RKO (cell line): ENCODE data around the gene OAF.
"Not testable (repeated sequence)": the region's sequence is repeated elsewhere in the genome, so short reads cannot be mapped to it uniquely, and the experiment has no call there.

Source experiments
- DNase-seq: peaks from one replicate; pipeline ENCODE4 v3.0.0-alpha.2; 2016; ENCODE audit warnings: low spot score

OAF gene

DNA sequence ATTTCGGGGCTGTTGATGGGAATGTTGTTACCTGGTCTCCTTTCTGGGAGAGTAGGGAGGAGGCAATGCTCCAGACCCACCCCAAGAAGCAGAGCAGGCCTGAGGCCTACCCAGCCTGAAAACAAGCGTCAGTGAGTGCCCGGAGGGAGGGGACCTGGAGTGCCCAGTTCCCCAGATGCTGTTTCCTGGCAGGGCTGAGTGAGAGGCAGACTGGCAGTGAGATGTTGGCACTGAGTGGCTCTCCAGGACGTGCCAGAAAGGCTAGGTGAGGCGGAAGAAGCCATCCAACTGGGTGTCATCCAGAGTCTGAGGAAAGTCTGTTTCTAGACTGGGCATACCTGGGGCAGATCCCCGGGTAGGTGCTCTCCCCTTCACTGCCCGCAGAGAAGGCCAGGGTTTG, 30.4 kb downstream of the OAF start:
- DNase-seq: no peak

DNA sequence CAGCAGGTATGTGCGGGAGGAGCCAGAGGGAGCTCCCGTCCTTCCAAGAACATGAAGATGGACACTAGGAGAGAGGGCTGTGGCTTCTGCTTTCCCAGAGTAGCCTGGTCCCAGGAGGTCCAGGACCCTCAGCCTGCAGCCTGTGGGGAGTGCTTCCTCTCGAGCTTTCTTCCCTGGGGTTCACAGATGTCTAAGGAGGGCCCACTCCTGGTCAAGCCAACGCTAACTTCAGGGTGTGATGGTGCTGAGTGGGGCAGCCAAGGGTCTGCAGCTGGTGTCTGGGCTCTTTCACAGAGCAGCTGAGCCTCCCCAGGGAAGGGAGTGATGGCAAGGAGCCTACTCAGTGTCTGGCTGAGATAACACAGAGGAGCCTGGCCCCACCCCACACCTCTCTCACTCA, 32.4 kb downstream of the OAF start:
- no peak for DNase-seq

GRCh38 chr11:120244476-120245365, 33.9 kb downstream of the OAF start:
- no peak for DNase-seq

DNA sequence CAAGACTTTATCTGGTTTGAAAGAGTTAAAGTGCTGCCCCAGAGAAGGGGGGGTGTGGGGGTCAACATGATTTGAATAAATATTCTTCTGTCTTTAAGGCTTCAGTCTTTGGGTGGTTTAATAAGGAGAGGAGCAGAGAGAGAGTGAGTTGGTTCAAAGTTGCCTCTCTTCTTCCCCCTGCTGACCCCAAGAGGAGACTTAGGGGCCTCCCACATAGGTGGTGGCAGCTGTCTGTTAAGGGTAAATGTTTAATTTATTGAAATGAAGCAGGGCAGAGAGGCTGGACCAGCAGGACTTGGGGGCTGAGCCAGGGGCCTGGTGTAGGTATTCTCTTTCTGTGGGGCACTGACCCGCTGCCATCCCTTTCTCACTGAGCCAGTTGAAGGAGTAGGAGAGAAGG, 34.6 kb downstream of the OAF start:
- no peak for DNase-seq

- peak; percentile 86 for DNase-seq
Measured at GRCh38 chr11:120248551-120249278, 37.9 kb downstream of the OAF start.

DNA sequence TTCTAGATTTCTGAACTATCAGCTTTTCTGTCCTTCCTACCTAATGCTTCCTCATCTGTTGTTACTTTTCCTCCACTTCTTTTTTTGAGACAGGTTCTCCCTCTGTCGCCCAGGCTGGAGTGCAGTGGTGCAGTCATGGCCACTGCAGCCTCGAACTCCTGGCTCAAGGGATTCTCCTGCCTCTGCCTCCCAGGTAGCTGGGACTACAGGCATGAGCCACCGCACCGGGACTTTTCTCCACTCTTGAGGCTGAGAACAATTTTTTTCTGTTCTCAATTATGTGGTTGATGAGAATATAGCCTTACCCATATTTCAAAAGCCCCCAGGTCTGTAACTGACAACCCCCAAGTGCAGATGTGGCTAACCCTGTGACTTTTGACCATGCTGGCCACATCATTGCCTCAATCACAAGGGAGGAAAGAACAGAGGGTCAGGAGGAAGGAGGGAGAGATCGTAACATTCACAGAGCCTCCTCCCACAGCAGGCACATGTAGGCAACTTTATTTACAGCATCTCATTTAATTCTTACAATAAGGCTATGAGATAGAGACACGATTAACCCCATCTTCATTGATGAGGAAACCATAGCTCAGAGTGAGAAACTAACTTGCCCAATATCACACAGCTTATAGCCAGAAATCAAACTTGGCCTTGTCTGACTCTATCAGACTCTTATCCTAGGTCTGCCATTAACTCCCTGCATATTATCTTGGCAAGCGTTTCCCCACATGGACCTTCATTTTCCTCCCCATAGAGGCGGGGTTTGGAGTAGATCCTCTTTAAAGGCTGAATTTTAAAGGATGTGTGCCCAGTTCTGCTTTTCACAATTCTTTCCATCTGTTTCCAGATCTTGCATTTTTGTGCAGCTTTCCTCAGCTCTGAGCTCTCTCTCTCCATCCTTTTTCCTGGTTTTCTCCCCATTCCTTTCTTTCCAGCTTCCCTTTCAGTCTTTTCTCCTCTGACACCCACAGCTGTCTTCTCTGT, 38.7 kb downstream of the OAF start:
- no peak for DNase-seq

- DNase-seq: not testable (repeated sequence)
Measured at GRCh38 chr11:120253377-120253776, 42.5 kb downstream of the OAF start.

- DNase-seq: no peak
Measured at GRCh38 chr11:120254788-120255518, 44.1 kb downstream of the OAF start.

GRCh38 chr11:120255519-120255866, 44.7 kb downstream of the OAF start:
- DNase-seq: no peak

DNA sequence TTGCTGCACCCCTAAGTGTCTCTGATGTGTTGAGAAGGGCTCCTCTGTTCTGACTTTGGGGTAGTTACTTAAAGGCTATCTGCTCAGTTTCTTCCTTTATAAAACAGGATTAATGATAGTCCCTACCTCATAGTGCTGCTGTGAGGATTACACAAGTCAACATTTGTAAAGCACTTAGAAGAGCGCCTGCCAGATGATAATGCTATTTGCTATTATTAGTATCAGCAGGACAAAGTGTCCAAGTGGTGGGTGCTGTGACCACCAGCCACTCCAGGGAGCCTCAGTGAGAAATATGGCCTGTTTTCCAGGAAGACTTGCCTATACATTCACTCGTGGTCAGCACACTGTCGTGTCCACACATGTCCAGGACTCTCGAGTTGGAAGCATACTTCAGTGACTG, 45.3 kb downstream of the OAF start:
- DNase-seq: no peak

DNA sequence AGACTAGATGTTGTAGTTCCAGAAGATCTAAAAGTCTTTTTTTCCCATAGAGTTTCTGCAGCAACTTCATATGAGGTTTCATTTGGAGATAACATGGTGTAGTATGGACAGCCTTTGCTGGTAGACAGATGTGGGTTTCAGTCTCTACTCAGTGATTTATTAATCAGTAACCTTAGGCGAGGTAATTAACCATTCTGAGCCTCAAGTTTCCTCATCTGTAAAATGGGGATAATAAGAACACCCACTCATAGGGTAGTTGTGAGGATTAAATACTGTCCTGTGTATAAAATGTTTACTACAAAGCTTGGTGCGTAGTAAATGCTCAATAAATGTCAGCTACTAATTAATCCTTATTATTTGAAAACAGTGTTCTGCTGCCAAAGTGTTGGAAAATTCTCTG, 45.9 kb downstream of the OAF start:
- DNase-seq: no peak

GRCh38 chr11:120257346-120257745, 46.5 kb downstream of the OAF start:
- no peak for DNase-seq

GRCh38 chr11:120258661-120259060, 47.8 kb downstream of the OAF start:
- DNase-seq: no peak

GRCh38 chr11:120259241-120259640, 48.4 kb downstream of the OAF start:
- no peak for DNase-seq

DNA sequence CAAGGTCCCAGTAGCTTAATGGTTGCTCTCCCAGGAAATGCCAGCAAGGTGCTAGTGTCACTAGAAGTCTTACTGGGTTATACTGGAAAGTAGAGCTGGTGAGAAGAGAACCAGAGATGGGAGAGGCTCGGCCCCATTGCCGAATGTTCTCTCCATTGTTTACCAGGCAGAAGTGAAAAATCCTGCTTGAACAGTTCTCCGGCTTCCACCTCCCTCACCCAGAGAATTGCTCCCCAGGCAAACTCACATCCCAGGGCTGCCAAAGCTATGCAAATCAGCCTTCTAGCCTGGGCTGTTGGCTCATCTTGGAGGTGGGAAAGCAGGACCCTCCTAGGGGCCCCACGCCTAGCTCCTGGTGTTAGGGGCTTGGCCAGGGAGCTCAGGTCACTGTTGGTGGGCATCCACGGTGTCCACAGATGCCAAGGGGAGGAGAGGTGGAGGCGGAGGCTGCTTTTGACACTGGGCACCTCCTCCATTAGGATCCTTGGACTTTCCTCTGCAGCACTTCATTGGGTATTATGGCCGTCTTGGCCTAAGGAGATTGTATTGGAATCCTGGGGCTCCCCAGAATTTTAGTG, 49.2 kb downstream of the OAF start:
- DNase-seq: no peak

GRCh38 chr11:120260616-120261015, 49.8 kb downstream of the OAF start:
- DNase-seq: no peak

GRCh38 chr11:120261321-120261720, 50.5 kb downstream of the OAF start:
- DNase-seq: no peak

- DNase-seq: no peak
Measured at GRCh38 chr11:120261931-120262330, 51.1 kb downstream of the OAF start.

DNA sequence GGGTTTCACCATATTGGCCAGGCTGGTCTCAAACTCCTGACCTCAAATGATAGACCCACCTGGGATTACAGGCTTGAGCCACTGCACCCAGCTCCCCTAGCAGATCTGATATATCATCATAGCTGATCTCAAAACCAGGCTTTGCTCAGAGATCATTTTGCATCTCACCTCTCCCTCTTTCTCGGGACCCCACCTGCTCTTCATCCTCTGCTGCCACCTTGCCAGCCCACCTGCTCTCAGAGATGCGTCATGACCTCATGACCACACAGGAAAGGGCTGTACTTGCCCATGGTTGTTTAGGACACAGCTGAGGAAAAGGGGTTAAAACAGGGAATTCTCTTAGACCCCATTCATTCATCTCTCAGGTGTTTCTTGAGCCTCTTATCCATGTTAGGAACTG, 56.5 kb downstream of the OAF start:
- DNase-seq: no peak

GRCh38 chr11:120268686-120269085, 57.9 kb downstream of the OAF start:
- DNase-seq: no peak

DNA sequence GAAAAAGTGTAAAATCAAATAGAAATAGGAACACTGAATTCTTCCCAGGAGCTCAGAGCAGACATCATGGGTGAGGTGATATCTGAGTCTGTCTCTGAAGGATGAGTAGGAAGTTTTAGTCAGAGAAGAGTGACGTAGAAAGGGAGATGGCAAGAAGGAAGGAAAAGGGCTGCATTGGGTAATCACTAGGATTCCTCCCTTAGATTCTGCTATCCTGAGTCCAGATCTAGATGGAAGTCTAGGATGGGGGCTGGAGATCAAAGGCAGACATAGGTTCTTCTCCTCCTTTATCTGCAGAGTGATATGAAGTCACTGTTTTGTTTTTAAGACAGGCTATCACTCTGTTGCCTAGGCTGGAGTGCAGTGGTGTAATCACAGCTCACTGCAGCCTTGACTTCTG, 59.6 kb downstream of the OAF start:
- DNase-seq: no peak
